Measurements from ENCODE around the gene GRIN3A.
A peak's percentile ranks its signal among the peaks of the same experiment; 100 is the strongest.
"Not testable (repeated sequence)": the region's sequence is repeated elsewhere in the genome, so short reads cannot be mapped to it uniquely, and the experiment has no call there.

GRIN3A gene

GRCh38 chr9:101631892-101632291, 106.6 kb downstream of the GRIN3A start:
- DNase-seq, result no peak

DNA sequence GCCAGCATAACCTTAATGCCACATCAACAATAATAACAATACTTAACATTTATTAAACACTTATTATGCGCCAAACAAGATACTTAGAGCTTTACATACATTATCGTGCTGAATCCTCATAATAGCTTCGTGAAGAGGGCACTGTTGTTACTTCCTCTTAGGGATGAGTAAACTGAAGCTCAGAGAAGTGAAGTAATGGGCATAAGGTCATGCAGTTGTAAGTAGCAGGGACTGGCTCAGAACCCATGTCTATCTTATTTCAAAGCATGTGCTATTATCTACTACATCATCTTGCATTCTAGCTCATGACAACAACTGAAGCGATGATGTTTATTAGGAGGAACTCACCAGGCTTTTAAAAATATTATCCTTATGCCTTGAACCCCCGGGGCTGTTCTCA, 108.8 kb downstream of the GRIN3A start:
- DNase-seq, result no peak

DNA sequence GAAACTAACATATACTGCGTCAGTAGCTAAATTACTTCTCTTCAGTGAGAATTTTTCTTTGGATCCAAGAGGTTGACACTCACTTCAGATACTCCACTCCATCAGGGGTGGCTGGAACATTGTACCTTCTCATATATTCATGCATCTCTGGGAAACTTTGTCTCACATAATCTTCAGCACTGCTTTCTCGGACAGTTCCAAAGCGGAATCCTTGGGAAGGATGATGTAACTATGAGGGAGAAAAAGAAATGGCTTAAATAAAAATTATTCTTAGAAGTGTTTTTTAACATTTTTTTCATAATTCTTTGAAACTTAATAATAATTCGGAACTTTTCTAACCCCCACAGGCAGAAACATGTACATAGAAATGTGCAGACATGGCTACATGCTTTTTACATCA, 110.3 kb downstream of the GRIN3A start:
- DNase-seq, result no peak

DNA sequence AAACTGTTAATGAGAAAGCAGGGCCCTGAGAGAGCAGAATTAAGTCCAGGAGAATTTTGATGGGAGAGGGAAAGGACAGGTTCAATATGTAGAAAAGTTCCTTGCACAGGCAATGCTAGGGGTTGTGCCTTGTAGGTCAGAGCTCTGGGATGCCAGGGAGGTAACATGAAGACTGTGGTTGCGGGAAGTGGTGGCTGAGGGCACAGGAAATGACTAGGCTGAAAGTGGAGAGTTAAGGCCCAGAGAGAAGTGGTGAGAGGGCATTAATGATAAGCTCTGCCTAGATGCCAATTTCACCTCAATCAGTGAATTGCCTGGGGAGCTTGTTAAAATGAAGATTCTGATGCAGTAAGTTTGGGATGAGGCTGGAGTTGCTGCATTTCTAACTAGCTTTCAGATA, 112.2 kb downstream of the GRIN3A start:
- DNase-seq, result no peak

DNA sequence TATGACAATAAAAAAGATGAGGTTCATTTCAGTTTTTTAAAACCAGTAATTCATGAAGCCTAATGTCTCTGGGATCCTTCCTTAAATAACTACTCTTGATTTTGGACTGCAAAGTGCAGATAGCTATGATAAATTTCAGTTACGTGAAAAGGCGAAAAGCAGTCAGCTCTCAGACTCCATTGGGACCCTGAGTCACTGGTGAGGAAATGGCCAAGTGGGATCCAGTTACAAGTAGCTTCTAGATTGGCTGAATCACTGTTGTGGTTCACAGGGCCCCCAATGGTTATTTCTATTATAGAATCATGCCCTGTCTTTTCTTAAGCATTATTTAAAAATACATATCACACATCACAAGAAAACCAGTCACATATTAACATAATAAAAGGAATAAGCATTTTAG, 112.6 kb downstream of the GRIN3A start:
- DNase-seq, result no peak

GRCh38 chr9:101620452-101620851, 118.0 kb downstream of the GRIN3A start:
- DNase-seq, result no peak

GRCh38 chr9:101618698-101619097, 119.7 kb downstream of the GRIN3A start:
- DNase-seq, result no peak

DNA sequence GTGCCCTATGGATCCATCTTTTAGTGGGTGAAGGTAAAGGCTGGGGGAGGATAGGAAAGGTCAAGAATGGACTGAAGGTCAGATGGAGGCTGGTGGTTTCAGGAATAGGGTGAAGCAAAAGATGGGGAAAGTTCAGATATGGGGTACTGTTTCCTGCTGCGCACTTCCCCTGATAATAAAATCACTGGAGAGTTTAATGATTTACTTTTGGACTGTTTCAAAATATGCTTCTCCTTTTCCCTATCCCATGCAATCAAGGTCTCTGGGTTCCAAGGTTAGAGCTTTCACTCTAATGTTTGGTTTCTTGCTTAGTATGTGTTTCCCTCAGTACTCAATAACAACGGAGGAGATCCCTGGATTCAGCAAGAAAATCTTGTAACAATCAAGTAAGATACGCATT, 132.9 kb downstream of the GRIN3A start:
- no peak for DNase-seq

GRCh38 chr9:101604296-101604695, 134.2 kb downstream of the GRIN3A start:
- no peak for DNase-seq

DNA sequence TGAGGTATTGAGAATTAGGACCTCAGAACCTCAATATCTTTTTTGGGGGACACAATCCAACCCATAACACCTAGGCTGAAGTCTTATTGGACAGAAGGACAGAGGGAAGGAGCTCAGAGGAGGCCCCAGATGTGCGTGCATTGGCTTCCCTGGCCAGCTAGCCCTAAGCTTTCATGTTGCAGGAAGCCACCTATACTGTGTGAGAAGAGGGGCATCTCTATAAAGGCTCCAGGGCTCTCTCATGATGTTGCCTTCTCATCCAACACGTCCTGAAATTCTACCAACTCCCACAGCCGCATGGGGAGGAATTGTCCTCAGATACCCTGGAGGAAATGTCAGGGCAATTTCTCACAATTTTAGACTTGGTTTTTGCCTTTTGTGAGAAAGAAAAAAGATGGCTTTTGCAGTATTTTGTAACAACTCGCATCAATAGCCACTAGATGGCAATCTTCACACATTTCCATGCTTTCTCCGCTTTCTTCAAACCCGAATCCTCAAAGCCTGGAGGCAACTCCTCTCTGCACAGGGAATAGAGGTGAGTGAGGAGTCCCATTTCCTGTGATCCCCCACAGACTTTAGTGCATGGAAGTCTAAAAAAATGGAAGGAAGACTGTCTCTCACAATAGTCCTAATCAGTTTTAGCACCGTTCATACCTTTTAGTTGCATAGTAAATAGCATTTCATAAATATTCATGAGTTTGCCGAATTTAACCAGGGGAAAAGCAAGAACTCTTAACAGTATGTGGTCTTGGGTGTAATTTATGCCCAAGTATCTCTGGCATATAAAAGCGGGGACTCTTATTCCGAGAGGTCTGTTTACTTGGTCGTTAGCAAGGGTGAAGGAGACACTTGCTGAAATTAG, 136.3 kb downstream of the GRIN3A start:
- peak; percentile 58 to 81 for DNase-seq

DNA sequence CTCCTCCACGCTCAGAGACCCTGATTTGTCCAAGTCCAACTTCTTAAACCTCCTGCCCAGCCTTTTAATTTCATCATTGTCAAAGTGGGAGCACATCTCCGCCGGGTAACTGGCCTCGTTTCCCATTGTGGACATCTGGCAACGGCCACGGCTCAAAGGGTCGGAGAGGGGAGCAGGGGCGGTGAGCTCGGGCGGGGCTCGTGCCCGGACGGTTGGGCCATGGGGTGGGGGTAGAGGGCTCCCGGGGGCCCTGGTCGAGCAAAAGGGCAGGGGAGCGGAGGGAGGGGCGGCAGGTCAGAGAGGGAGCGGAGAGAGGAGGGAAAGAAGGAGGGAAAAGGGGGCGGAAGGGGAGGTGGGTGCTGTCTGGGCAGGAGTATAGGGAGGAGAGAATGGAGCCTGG, 143.7 kb downstream of the GRIN3A start, which contains the start of gene PPP3R2:
PPP3R2 (minus strand) TSS at position 174 of the 400 bp plus-strand sequence; CDS start at position 126, 48 bp downstream.
- no peak for DNase-seq

- DNase-seq, result no peak
These were observed 145.1 kb downstream of the GRIN3A start for GRCh38 chr9:101593345-101593744.

GRCh38 chr9:101592788-101593187, 145.7 kb downstream of the GRIN3A start:
- no peak for DNase-seq

- DNase-seq, result no peak
These were observed 146.5 kb downstream of the GRIN3A start for GRCh38 chr9:101591787-101592446.

GRCh38 chr9:101590901-101591300, 147.5 kb downstream of the GRIN3A start:
- DNase-seq, result no peak

DNA sequence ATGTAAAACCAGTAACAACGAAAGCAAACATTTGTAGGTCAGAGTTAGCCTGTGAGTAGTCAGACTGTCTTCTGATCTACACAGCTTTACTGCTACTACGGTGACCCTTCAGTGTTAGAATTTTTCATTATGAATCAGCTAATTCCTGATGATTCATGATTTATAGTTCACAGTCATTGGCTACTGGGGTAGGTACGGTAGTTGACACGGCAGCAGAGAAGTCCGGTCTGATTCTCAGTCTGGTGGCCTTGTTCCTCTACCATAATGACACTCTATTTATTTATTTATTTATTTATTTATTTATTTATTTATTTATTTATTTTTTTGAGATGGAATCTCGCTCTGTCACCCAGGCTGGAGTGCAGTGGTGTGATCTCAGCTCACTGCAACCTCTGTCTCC, 148.4 kb downstream of the GRIN3A start:
- not testable (repeated sequence) for DNase-seq

GRCh38 chr9:101587332-101588043, 151.0 kb downstream of the GRIN3A start:
- DNase-seq, result no peak

DNA sequence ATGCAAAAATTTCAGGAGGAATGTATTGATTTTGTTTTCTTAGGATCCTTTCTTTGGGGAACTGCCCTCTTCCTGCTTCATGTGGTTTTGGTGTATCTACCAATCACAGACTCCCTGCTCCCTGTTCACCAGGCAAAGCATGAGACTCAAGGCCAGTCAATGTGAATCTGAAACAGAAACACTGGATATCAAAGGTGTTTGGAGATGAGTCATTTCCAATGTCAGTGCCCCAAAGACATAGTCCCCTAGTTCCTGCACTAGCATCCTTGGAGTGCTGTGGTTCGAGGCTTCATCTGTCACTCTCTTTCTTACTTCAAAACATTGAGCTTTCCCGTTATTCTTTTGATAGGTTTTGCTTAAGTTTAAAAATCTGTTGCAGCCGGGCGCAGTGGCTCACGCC, 151.8 kb downstream of the GRIN3A start:
- DNase-seq, result no peak

DNA sequence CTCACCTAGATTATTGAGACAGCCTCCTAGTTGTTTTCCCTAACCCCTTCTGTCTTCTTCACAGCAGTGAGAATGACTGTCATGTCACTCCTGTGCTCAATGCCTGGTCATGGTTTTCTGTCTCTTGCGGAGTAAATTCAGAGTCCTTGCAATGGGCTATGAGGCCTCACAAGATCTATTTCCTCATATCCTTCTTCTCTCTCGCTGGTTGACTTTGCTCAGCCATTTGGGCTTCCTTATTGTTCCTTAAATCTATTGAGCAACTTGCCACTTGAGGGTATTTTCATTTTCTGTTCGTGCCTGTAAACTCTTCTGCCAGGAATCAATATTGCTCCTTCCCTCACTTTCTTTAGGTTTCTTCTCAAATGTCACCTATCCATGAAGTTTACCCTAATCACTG, 152.7 kb downstream of the GRIN3A start:
- no peak for DNase-seq

- DNase-seq, result no peak
These were observed 155.9 kb downstream of the GRIN3A start for GRCh38 chr9:101582553-101582952.

DNA sequence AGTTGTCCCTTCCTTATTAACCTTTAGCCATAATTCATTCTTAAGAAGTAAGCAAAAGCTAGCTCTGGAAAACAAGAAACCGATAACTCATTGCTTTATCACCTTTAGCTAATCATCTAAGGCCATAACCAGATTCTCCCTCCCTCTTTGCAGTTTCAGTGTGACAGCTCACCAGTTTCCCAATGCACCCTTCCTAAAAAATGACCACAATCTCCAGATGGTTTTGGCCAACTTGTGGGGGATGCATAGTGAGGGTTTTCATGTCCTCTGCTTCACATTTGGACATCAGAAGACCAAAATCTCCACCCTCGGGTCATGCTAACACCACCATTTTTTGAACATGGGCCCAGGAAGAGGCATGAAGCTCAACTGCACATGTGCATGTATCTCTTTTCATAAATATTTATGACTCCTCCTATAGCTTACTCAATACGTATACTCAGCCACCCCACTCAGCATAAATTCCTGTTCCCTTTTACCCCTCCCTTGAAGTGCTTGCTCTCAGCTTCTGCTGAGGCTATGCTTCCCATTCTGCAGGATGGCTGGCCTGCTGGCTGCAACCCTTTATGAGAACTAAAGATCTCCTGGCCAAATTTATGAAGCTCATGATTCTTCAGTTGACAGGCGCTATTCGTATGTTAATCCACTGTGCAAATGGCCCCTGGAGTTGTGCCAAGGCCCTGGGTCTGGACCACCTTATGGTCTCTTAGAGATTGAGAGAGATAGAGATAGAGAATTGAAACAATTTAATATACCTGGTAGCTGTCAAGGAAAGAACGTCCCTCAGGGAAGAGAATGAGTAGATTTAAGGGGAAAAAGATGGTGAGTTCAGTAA, 158.5 kb downstream of the GRIN3A start:
- no peak for DNase-seq

DNA sequence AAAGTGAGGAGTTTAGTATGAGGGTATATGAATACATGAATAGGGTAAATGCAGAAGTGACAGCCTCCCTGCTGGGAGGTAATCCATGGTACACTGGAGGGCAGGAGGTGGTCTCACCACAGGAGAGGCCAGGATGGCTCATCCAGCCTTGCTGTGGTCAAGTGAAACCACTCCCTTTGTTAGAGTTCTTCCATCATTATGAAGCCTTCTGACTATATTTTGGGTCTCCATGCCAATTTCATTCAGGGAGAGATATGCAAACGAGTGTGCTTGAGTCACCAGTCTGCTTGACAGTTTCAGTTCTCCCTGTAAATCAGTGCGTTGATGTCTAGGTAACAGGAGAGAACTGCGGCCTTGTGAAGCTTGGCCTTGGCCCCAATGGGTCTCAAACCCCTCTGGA, 160.1 kb downstream of the GRIN3A start:
- no peak for DNase-seq
